ENCODE measurements around the gene PHLPP1. TPM values are rescaled to one million over a fixed set of nuclear protein-coding genes. Genes with fewer than 3 reads are reported as not detected.

The PHLPP1 gene
- total and polyA plus RNA-seq, 2 experiments from 2014 or later = 15.7 to 73.6 TPM

- peak overlapping the region; percentile 90 for H3K27ac ChIP-seq (ENCODE audit: low read depth)
- H3K9me3 Mint-ChIP-seq = no peaks in the 10 kb centered on the region
- TF ChIP-seq JUNB (IDR thresholded peaks at IDR 0.05; ENCODE audit: unreplicated experiment) (no peak), NANOG (IDR thresholded peaks at IDR 0.05; ENCODE audit: borderline replicate concordance) (peak; percentile 60; the same call in 1 of the 2 replicates)
- peak overlapping the region; percentile 40 for H3K4me2 ChIP-seq
- H2AFZ ChIP-seq = no peak overlapping the region
- H3K4me1 Mint-ChIP-seq = peaks cover 65% of the 10 kb centered on the region
- H3K4me3 ChIP-seq = peak overlapping the region; percentile 4
- H4K20me1 ChIP-seq (replicated peaks; ENCODE audit: insufficient read depth) = no peaks in the 10 kb centered on the region
- peak overlapping the region; percentile 57 for H3K4me3 Mint-ChIP-seq
- H3K27me3 ChIP-seq (ENCODE audit: insufficient read depth) = no peaks in the 10 kb centered on the region
- H3K36me3 ChIP-seq (ENCODE audit: insufficient read depth) = no peaks in the 10 kb centered on the region
- peaks cover 23% of the 10 kb centered on the region for H3K36me3 Mint-ChIP-seq (ENCODE audit: low read depth)
- no peaks in the 10 kb centered on the region for H3F3A ChIP-seq (replicated peaks; ENCODE audit: low read depth)
- peaks cover 7% of the 10 kb centered on the region for H3K27me3 Mint-ChIP-seq (ENCODE audit: insufficient read depth, low read depth, poor library complexity)
- peaks cover 79% of the 10 kb centered on the region for H3K79me2 ChIP-seq (replicated peaks; ENCODE audit: insufficient read depth)
- H3K27ac Mint-ChIP-seq = peak overlapping the region; percentile 95
- DNase-seq (ENCODE audit: low spot score) = peak; percentile 39
- peaks cover 58% of the 10 kb centered on the region for H3K4me1 ChIP-seq (ENCODE audit: insufficient read depth)
- no peaks in the 10 kb centered on the region for H3K9me2 ChIP-seq (ENCODE audit: insufficient read depth)
- ATAC-seq = peak; percentile 35; the same call in 2 of the 3 replicates
Measured at GRCh38 chr18:62838475-62839098, 123.2 kb downstream of the PHLPP1 start.

DNA sequence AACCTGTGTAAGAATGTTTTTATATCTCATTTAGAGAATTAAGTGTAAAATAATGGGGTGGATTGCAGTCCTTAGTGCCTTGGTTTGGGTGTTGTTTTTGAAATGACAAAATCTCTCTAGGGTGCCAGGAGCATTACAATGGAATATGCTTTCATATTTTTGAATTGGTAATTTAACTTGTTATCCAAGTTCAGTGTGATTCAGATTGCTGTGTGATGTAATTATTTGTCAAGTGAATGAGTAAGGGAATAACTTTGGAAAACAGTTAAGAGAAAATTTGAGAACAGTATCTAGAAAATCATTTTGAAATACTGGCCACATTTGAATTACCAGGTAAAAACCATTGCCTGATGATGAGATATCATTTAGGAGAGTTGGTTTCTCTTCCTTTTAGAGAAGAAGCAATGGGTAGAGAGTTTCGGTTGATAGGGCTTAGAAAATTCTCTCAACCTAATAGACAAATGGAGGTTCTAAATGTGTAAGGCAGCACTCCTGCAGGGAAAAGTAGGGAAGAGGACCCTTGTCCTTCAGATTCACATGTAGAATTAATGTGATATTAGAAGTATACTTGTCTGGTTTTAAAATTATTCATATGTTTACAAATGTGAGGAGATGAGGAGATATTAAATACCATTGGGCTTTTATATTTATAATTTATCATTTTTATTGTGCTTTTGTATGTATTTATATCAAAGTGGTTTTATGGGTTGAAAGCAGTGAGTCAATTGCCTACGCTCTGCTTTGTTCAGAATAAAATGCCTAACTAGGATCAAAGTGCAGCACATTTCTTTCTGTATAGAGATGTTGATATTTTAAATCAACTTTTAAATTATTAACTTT, 124.8 kb downstream of the PHLPP1 start:
- Histone ChIP-seq H4K20me1 (replicated peaks; ENCODE audit: insufficient read depth) (no peaks in the 10 kb centered on the region), H3K9me2 (ENCODE audit: insufficient read depth) (no peaks in the 10 kb centered on the region), H3K27me3 (ENCODE audit: insufficient read depth) (no peaks in the 10 kb centered on the region), H3K27ac (ENCODE audit: low read depth) (peak overlapping the region; percentile 84), H3K4me3 (peak overlapping the region; percentile 21), H2AFZ (no peak overlapping the region), H3K4me1 (ENCODE audit: insufficient read depth) (peaks cover 48% of the 10 kb centered on the region), H3F3A (replicated peaks; ENCODE audit: low read depth) (no peaks in the 10 kb centered on the region), H3K36me3 (ENCODE audit: insufficient read depth) (no peaks in the 10 kb centered on the region), H3K4me2 (peak overlapping the region; percentile 53), H3K79me2 (replicated peaks; ENCODE audit: insufficient read depth) (peaks cover 78% of the 10 kb centered on the region)
- Mint-ChIP-seq H3K9me3 (no peaks in the 10 kb centered on the region), H3K27me3 (ENCODE audit: insufficient read depth, low read depth, poor library complexity) (peaks cover 7% of the 10 kb centered on the region), H3K27ac (peak overlapping the region; percentile 95), H3K4me1 (peaks cover 63% of the 10 kb centered on the region), H3K36me3 (ENCODE audit: low read depth) (peaks cover 25% of the 10 kb centered on the region), H3K4me3 (peak overlapping the region; percentile 59)
- TF ChIP-seq NANOG (IDR thresholded peaks at IDR 0.05; ENCODE audit: borderline replicate concordance) = peak; percentile 79; the same call in 1 of the 2 replicates
- TF ChIP-seq ZNF331 (CRISPR knock-in tag; IDR thresholded peaks at IDR 0.05; ENCODE audit: low read depth) = no peak
- TF ChIP-seq POLR2AphosphoS5 (IDR thresholded peaks at IDR 0.05; ENCODE audit: low read depth) = no peak
- no peak for TF ChIP-seq CREB1 (CRISPR knock-in tag; IDR thresholded peaks at IDR 0.05; ENCODE audit: low read depth)
- TF ChIP-seq ZNF462 (CRISPR knock-in tag; IDR thresholded peaks at IDR 0.05) = no peak
- TF ChIP-seq, protein P1, sequence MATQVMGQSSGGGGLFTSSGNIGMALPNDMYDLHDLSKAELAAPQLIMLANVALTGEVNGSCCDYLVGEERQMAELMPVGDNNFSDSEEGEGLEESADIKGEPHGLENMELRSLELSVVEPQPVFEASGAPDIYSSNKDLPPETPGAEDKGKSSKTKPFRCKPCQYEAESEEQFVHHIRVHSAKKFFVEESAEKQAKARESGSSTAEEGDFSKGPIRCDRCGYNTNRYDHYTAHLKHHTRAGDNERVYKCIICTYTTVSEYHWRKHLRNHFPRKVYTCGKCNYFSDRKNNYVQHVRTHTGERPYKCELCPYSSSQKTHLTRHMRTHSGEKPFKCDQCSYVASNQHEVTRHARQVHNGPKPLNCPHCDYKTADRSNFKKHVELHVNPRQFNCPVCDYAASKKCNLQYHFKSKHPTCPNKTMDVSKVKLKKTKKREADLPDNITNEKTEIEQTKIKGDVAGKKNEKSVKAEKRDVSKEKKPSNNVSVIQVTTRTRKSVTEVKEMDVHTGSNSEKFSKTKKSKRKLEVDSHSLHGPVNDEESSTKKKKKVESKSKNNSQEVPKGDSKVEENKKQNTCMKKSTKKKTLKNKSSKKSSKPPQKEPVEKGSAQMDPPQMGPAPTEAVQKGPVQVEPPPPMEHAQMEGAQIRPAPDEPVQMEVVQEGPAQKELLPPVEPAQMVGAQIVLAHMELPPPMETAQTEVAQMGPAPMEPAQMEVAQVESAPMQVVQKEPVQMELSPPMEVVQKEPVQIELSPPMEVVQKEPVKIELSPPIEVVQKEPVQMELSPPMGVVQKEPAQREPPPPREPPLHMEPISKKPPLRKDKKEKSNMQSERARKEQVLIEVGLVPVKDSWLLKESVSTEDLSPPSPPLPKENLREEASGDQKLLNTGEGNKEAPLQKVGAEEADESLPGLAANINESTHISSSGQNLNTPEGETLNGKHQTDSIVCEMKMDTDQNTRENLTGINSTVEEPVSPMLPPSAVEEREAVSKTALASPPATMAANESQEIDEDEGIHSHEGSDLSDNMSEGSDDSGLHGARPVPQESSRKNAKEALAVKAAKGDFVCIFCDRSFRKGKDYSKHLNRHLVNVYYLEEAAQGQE (IDR thresholded peaks at IDR 0.05; ENCODE audit: unreplicated experiment) = no peak
- ATAC-seq (no peak), DNase-seq (ENCODE audit: low spot score) (no peak)
